Kidney tubule cell (primary cell): ENCODE results near the gene CAPZA1.
"Not testable (repeated sequence)": the region's sequence is repeated elsewhere in the genome, so short reads cannot be mapped to it uniquely, and the experiment has no call there.

Source experiments
- DNase-seq: peaks from one replicate; pipeline ENCODE4 v3.0.0-alpha.2; 2018; ENCODE audit warnings: low spot score

Gene CAPZA1

DNA sequence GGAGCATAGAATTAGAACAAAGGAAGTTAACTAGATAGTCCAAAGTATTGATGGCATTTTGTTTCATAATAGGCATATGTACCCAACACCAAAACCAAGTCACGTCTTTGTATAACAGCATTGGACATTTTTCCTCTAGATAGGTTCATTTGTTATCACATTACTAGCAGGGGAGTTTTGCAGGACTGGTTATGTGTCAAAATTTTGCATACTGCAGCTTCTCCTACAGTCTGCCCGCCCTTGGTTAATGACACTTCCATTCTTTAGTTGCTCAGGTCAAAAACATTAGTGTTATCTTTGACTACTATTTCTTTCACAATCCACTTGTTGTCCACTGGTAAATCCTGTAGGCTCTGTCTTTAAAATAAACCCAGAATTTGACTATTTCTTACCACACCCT lies 8.9 kb downstream of the CAPZA1 start:
- no peak for DNase-seq

DNA sequence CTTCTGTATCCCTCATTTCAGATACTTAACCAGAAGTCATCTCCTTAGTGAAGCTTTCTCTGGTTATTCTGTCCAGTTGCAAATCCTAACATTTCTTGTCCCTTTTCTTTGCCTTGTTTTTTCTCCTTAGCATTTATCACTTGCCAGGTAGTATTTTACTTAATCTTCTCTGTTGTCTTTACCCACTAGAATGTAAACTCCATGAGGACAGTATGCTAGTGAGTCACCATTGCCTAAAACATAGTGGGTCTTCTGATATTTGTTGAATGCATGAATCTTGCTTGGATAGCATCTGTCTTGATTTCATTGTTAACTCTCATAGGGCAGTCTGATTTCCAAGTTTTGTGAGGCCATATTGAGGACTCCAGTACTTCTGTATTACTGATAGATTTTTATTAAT lies 9.6 kb downstream of the CAPZA1 start:
- DNase-seq, result no peak

DNA sequence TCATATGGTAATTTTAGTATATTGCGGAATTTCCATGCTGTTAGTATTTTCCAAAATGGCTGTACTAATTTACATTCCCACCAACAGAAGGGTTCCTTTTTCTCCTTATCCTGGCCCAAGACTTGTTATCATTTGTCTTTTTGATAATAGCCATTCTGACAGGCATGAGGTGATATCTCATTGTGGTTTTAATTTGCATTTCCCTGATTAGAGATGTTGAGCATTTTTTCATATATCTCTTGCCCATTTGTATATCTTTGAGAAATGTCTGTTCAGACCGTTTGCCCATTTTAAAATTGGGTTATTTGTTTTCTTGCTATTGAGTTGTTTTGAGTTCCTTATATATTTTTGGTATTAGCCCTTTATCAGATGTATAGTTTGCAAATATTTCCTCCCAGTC lies 14.0 kb downstream of the CAPZA1 start:
- no peak for DNase-seq

DNA sequence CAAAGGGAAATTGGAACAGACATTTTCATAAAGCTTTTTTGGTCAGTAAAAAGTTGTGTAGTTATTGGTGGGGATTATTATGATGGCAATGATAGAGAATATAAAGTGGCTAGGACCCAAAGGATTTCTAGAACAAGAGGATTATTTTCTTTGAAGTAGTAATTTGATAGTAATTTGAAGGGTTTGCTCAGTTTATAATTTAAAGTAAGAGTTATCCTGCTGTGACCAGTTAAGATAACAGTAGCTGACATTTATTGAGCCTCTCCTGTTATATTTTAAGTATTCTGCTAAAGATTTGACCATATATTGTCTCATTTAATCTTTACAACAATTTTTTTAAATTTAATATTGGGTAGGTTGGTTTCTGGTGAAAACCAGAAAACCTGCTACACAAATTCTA lies 14.7 kb downstream of the CAPZA1 start:
- no peak for DNase-seq

DNA sequence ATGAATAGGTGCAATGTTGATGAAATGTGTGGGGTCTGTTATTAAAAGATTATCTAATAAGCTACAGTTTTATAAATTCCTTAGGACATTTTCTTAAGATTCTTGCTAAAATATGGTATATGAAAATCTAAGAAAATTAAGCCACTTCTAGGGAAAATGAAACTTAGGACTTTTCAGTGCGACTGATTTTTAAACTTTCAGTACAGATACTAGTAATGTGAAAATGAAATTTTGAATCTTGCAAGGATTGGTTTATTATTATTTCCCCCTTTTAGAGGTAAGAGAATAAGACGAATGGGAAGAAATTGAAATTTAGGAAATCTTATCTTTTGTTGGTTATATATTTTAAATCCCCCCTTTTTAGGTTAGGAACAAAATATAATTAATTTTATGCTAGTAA lies 16.4 kb downstream of the CAPZA1 start:
- no peak for DNase-seq

DNA sequence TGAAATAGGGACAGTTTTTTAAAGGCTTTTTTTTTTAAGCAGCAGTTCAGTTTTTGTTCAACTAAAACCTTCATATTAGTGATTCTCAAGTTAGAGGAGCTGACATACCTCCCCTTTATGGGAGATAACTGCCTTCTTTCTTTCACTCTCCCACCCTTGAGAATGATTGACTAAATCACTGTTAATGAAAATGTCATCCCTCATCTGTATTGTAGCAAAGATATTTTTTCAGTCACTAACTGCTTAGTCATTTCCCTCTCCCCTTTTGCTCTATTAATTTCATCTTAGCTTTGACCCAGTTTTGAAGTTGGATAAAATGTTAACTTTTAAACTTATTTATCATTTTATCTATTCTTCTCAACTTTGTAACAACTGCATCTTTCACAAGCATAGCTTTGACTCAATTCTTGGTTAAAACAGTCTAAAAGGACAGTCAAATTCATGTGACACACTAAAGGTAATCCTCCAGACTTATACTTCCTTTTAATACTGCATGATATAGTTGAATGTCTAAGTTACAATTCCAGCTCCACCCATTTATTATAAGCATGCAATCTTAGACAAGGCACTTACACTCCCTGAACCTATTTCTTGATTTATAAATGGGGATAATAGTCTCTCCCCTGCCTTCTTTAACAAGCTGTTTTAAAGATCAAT lies 17.1 kb downstream of the CAPZA1 start:
- peak; percentile 56 for DNase-seq

DNA sequence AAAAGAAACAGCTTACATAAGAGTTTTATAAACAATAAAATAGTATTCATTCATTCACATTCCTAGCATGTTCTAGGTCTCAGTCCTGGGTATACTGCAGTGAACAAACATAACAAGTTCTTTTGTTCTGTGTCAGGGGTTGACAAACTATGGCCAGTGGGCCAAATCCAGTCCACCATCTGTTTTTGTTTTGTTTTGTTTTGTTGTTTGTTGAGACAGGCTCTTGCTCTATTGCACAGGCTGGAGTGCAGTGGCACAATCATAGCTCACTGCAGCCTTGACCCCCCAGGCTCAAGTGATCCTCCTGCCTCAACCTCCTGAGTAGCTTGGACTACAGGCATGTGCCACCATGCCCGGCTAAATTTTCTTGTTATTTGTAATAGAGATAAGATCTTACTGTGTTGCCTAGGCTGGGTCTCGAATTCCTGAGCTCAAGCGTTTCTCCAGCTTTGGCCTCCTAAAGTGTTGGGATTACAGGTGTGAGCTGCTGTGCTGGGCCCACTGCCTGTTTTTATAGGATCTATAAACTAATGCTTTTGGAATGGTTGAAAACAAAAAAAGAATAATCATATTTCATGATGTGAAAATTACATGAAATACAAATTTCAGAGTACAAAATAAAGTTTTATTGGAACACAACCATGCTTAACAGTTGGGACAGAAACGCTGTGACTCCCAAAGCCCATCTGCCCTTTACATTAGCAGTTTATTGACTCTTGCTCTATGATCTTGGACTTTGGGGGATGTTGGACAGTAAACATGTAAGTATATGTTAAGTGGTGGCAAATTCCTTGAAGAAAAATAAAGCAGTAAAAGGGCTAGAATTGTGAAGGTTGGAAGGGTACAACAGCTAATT lies 17.9 kb downstream of the CAPZA1 start:
- DNase-seq, result peak; percentile 50

DNA sequence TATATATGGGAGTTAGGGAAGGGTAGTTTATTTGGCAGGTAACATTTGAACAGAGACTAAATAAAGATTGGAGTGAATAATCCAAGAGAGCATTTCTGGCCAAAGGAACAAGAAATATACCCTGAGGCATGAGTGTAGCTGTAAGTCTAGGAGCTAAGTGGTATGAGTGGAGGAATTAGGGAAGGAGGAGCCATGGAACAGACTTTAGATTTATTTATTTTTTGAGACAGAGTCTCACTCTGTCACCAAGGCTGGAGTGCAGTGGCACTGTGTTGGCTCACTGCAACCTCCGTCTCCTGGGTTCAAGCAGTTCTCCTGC lies 18.4 kb downstream of the CAPZA1 start:
- DNase-seq, result no peak

DNA sequence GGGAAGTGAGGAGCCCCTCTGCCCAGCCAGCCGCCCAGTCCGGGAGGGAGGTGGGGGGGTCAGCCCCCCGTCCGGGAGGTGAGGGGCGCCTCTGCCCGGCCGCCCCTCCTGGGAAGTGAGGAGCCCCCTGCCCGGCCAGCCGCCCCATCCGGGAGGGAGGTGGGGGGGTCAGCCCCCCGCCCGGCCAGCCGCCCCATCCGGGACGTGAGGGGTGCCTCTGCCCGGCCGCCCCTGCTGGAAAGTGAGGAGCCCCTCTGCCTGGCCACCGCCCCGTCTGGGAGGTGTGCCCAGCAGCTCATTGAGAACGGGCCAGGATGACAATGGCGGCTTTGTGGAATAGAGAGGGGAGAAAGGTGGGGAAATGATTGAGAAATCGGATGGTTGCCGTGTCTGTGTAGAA lies 20.8 kb downstream of the CAPZA1 start:
- not testable (repeated sequence) for DNase-seq

DNA sequence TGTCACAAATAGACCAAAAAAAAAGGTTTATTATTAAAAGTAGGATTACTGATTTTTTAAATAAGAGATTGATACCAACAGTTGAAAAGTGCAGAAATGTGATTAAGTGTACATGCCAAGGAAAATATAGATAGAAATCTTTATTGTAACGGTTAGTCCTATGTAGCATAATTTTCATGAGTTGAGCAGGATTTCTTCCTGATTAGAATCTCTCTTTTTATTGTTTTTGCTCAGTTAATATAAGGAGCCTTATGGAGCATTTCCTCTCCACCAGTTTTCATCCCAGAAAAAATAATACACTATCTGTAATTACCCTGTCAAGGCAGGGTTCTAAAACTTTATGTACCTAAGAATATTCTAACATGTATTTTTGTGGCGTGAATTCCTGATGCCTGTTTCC lies 23.4 kb downstream of the CAPZA1 start:
- DNase-seq, result no peak

DNA sequence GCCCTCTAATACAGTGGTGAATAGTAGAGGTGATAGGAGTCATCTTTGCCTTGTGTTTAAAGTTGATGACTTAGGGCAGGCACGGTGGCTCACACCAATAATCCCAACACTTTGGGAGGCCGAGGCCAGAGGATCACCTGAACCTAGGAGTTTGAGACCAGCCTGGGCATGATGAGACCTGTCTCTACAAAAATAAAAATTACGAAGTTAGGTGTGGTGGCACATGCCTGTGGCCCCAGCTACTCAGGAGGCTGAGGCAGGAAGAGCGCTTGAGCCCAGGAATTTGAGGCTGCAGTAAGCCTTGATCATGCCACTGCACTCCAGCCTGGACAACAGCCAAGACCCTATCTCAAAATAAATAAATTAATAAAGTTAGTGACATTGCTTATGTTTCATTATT lies 26.6 kb downstream of the CAPZA1 start:
- DNase-seq, result no peak

DNA sequence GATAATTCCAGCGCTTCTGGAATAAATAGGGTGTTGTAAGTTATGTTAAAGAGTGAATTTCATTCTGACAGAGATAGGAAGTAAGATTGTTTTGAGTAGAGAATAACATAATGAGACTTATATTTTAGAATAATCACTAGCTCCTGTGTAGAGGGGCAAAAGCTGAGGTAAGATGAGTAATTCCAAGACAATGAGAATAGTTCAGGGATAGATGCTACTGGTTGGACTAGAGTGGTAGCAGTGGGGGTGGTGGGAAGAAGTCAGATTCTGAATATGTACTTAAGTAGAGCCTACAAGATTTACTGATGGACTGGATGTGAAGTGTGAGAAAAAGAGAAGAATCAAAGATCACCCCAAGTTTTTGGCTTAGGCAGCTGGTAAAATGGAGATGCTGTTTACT lies 31.6 kb downstream of the CAPZA1 start:
- DNase-seq, result no peak

DNA sequence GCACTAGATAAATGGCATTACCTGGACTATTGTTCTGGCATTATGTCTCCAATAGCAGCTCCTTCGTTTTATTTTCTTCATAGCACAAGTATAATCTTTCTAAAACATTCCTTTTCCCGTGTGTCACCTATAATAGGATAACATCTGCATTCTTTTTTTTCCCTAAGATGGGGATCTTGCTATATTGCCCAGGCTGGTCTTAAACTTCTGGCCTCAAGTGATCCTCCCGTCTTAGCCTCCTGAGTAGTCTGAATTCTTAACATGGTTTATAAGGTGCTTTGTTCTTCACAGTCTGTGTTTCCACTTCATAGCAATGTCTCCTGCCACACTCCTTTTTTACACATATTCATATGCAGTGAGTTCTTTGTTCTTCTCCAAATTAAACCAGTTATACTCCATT lies 46.2 kb downstream of the CAPZA1 start:
- no peak for DNase-seq

DNA sequence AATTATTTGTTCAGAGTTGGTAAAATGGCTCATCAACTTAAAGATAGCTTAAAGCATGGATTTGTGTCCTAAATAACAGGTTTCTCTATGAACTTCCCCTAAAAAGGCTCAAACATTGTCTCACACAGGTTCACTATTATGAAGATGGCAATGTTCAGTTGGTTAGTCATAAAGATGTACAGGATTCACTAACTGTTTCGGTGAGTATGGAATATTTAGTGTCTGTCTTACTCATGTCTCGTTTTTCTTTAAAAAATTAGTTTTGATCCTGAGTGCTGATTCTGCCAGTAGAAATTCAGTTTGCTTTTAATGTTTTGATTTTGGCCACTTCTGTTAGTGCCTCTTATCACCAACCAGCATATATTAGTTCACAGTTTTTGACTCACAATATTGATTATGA lies 47.3 kb downstream of the CAPZA1 start:
- no peak for DNase-seq

DNA sequence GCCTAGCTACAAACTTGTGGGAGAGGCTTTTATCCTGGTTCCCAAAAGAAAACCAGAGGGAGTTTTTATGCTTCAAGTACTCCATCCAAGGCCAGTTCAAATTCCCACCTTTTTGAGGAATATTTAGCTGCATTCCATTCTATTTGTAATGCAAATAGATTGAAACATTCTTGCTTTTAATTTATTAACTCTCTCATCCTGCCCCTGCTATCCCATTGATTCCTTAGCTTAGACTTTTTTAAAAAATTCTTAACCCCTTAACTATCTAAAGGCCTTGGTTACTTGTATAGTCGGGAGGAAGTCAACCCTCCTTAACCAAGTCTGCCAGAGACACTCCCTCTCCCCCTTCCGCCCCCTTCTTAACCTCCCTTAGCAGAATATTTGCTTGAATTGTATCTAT lies 52.4 kb downstream of the CAPZA1 start:
- DNase-seq, result no peak

DNA sequence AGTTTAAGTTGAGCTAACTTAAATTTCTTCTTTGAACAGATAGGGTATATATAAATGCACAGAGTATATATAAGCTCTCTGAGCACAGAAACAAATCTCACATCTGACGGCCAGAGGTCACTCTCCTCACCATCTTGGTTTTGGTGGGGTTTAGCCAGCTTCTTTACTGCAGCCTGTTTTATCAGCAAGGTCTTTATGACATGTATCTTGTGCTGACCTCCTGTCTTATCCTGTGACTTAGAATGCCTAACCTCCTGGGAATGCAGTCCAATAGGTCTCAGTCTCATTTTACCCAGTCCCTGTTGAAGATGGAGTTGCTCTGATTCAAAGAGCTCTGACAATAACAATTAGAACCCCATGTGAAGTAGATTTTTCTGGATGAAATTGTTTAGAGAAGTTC lies 53.2 kb downstream of the CAPZA1 start:
- no peak for DNase-seq

DNA sequence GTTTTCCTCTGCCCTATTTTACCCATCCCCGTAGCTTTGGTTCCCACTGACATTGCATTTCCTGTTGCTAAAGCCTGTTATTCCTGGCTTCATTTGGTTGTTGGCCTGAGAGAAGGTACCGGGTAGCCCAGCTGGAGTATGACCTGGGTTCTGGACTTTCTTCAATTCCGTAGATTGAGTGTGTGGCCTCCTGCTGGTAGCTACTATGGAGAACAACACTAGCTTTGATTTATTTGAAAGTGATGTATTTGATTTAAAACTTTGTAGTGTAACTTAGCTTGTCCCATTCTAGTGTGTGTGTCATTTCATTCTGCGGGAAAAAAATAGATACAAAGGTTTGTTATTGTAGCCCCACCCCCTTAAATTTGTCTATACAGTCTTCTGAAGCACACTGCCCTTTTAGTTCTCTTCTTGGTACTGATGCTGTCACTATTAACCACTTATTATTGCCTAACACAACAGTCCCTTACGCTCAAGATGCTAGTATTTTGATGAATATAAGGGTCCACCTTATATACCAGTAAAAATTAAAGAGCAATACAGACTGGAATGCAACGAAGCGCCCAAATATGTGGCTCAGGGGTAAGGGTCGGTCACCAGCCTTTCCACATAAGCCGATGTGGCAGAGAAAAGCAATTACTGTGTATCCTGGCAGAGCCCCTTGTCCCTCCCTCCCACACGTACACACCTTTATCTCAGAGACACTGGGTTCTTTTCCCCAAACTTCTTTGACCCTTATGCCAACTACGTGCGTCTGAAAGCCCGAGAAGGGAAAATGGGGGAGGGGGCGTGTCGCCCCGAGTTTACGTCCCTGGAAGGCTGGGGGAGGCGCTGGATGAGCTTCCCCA lies 54.2 kb downstream of the CAPZA1 start:
- peak; percentile 60 for DNase-seq

DNA sequence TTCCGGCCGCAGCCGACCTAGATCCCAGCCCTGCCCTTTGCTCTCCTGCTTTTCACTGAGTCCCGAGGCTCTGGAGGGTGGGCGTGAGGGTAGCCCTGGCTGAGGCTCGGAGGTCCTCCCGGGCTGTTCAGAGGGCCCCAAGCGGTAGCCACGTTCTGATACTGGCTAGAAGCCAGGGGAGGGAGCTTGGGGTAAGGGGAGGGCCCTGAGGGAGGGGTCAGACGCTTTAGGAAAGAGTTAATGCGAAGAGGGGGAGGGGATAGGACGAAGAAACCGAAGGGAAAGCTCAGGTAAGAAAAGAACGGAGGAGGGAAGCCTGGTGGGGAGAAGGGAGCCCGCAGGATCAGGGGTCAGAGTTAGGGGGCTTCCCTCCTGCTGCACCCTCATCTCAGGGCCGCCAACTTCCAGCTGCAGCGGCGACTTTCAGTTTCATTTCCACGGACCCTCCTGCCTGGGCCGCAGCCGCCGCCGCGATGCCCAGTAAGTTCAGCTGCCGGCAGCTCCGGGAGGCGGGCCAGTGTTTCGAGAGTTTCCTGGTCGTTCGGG lies 54.9 kb downstream of the CAPZA1 start, which contains the start of gene MOV10:
TSS of gene MOV10 (plus strand) at position 220 of the 546 bp plus-strand sequence. CDS start at position 474, 254 bp downstream.
- DNase-seq, result peak; percentile 83

DNA sequence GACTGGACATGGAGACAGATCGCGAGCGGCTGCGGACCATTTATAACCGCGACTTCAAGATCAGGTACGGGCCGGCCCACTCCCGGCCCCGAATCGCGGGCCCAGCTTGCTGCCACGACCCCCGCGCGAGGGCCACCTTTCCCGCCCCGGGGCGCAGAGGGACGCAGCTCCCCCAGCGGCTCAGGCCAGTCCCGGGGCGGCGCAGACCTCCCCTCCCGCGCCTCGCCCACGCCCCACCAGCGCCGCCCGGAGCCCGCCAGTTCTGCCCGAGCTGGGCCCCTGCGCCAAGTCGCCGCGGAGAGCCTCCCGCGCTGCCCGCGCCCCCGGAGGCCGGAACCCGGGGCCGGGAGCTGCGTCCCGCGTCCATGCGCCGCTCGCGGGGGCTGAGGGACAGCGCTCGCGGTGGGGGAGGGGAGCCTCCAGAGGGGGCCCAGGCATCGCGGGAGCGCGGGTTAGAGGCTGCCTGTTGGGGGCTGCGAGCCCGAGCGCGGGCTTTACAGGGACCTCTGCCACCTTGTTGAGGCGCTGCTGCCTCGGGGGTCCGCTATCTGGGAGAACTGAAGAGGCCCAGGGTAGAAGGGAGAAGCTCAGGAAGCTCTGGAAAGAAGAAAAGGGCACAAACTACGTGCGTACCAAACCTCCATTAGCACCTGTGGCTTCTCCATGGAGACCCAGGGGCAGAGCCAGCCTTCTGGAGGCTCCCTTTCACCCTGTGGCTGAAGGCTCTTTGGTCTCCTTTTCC lies 55.5 kb downstream of the CAPZA1 start:
- no peak for DNase-seq

DNA sequence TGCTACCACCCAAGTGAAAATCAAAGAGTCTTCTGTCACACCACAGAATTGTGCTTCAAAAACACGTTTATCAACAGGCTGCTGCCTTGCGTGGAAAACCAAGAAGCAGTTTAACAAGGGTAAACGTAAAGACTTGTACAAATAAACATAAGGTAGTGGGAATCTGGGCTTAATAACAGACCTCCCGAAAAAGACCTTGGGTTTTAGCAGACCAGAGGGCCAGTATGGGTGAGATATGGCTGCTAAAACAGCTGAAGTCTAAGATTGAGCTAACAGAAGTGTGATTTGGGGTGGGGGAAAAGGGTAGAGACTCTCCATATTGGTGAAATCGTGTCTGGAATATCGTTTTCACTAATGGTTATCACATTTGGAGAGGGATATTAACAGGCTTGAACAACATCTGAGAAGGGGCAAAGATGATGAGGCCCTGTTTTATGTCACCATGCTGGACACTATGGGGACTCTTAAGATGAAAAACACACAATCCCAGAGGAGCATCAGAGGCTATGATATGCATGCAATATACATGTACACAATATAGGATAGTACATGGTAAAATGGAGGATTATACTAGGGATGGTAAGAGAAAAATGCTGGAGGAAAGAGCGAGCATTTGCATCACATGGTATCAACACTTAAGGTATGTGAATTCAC lies 56.2 kb downstream of the CAPZA1 start:
- no peak for DNase-seq

DNA sequence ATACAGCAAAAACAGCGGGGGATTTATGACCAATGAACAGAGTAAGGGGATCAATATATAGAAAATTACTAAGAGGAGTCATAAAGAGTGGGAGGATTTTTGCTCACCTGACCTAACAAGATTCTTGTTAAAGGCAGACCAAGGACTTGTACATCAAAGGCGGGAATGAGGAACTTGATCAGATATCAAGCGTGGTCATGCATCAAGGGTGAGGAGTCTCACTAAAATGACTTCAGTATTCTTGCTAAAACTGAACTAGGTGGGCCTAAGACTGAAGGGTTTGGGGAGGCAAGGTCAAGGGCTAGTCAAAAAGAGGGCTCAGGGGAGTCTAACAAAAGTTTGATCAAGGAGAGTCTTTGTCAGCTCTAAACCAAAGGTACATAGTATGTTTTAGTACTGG lies 56.9 kb downstream of the CAPZA1 start:
- no peak for DNase-seq
